ENCODE results near the gene SLC4A8.

DNA sequence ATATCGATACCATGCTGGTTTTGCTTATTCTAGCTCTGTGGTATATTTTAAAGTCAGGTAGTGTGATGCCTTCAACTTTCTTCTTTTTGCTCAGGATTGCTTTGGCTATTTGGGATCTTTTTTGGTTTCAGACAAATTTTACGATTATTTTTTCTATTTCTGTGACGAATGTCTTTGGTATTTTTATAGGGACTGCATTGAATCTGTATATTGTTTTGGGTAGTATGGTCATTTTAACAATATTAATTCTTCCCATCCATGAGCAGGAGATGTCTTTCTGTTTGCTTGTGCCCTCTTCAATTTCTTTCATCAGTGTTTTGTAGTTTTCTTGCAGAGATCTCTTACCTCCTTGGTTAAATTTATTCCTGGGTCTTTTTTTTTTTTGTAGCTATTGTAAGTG, 10.8 kb upstream of the SLC4A8 start:
- TF ChIP-seq, protein P1, sequence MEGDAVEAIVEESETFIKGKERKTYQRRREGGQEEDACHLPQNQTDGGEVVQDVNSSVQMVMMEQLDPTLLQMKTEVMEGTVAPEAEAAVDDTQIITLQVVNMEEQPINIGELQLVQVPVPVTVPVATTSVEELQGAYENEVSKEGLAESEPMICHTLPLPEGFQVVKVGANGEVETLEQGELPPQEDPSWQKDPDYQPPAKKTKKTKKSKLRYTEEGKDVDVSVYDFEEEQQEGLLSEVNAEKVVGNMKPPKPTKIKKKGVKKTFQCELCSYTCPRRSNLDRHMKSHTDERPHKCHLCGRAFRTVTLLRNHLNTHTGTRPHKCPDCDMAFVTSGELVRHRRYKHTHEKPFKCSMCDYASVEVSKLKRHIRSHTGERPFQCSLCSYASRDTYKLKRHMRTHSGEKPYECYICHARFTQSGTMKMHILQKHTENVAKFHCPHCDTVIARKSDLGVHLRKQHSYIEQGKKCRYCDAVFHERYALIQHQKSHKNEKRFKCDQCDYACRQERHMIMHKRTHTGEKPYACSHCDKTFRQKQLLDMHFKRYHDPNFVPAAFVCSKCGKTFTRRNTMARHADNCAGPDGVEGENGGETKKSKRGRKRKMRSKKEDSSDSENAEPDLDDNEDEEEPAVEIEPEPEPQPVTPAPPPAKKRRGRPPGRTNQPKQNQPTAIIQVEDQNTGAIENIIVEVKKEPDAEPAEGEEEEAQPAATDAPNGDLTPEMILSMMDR (IDR thresholded peaks at IDR 0.05): no peak
- TF ChIP-seq POLR2A (IDR thresholded peaks at IDR 0.05): no peak
